MM.1S (cell line): ENCODE measurements around the gene TPD52L2.

Source experiments
- DNase-seq: peaks from one replicate; pipeline ENCODE4 v3.0.0-alpha.2; 2015
- H2AFZ ChIP-seq: fragments of 300-600 bp; sonication (generic); 2 replicates; pipeline ENCODE4 v1.6.0; 2016; ENCODE audit warnings: antibody characterized with exemption, low read length
- H3F3A ChIP-seq: fragments of 300-600 bp; sonication (generic); 2 replicates; pipeline ENCODE4 v1.6.1; 2016; ENCODE audit warnings: mild to moderate bottlenecking, antibody characterized with exemption, low read length, moderate library complexity, mixed read lengths; ENCODE audit not compliant: insufficient read depth
- H3K27ac ChIP-seq: fragments of 300-600 bp; sonication (generic); 2 replicates; pipeline ENCODE4 v1.5.1; 2016; ENCODE audit warnings: mild to moderate bottlenecking, low read length
- H3K27me3 ChIP-seq: fragments of 300-600 bp; sonication (generic); replicated peaks from 2 replicates; pipeline ENCODE4 v1.6.0; 2016; ENCODE audit warnings: low read length; ENCODE audit not compliant: insufficient read depth
- H3K36me3 ChIP-seq: fragments of 300-600 bp; sonication (generic); replicated peaks from 2 replicates; pipeline ENCODE4 v1.6.1; 2016; ENCODE audit warnings: mild to moderate bottlenecking, low read length, mixed read lengths; ENCODE audit not compliant: insufficient read depth
- H3K4me1 ChIP-seq: fragments of 300-600 bp; sonication (generic); 2 replicates; pipeline ENCODE4 v1.6.1; 2016; ENCODE audit warnings: low read length, mixed read lengths
- H3K4me2 ChIP-seq: fragments of 300-600 bp; sonication (generic); 2 replicates; pipeline ENCODE4 v1.6.0; 2016; ENCODE audit warnings: low read depth, low read length
- H3K4me3 ChIP-seq: fragments of 300-600 bp; sonication (generic); 2 replicates; pipeline ENCODE4 v1.5.1; 2016; ENCODE audit warnings: low read length, mixed read lengths
- H3K79me2 ChIP-seq: fragments of 300-600 bp; sonication (generic); 2 replicates; pipeline ENCODE4 v1.6.1; 2016; ENCODE audit warnings: mixed run types, low read length, mixed read lengths
- H3K9ac ChIP-seq: fragments of 300-600 bp; sonication (generic); 2 replicates; pipeline ENCODE4 v1.6.1; 2016; ENCODE audit warnings: low read length, mixed read lengths
- H3K9me2 ChIP-seq: fragments of 300-600 bp; sonication (generic); replicated peaks from 2 replicates; pipeline ENCODE4 v1.6.1; 2016; ENCODE audit warnings: mild to moderate bottlenecking, low read length, mixed read lengths; ENCODE audit not compliant: insufficient read depth
- H3K9me3 ChIP-seq: fragments of 300-600 bp; sonication (generic); replicated peaks from 2 replicates; pipeline ENCODE4 v1.6.1; 2016; ENCODE audit warnings: mild to moderate bottlenecking, low read length, mixed read lengths; ENCODE audit not compliant: insufficient read depth
- H4K20me1 ChIP-seq: fragments of 300-600 bp; sonication (generic); 2 replicates; pipeline ENCODE4 v1.6.1; 2016; ENCODE audit warnings: mild to moderate bottlenecking, low read length, moderate library complexity, mixed read lengths; ENCODE audit not compliant: insufficient read depth
- CTCF ChIP-seq: fragments of 300-600 bp; sonication (generic); IDR thresholded peaks from 2 replicates; pipeline ENCODE4 v1.5.1; 2016; ENCODE audit warnings: antibody characterized with exemption, low read length, mixed read lengths
- EZH2 ChIP-seq: fragments of 300-600 bp; sonication (generic); optimal IDR thresholded peaks from 2 replicates; pipeline ENCODE3; 2017; ENCODE audit warnings: low read depth, mild to moderate bottlenecking, antibody characterized with exemption, low read length, mixed read lengths
- EZH2phosphoT487 ChIP-seq: fragments of 300-600 bp; sonication (generic); IDR thresholded peaks from 2 replicates; pipeline ENCODE4 v1.6.1; 2018; ENCODE audit warnings: antibody characterized with exemption, low read length

The TPD52L2 gene

GRCh38 chr20:63881451-63882226 is 16.6 kb downstream of the TPD52L2 start:
- Histone ChIP-seq H2AFZ (no peak overlapping the region), H3K9ac (no peak overlapping the region), H3K4me1 (no peaks in the 10 kb centered on the region), H3F3A (no peaks in the 10 kb centered on the region), H3K36me3 (no peaks in the 10 kb centered on the region), H3K9me3 (no peaks in the 10 kb centered on the region), H3K79me2 (peaks cover 12% of the 10 kb centered on the region), H3K4me2 (no peak overlapping the region), H3K4me3 (no peak overlapping the region), H3K9me2 (no peaks in the 10 kb centered on the region), H4K20me1 (no peaks in the 10 kb centered on the region), H3K27me3 (no peaks in the 10 kb centered on the region), H3K27ac (no peak overlapping the region)
- TF ChIP-seq EZH2phosphoT487 (no peak), CTCF (no peak), EZH2 (no peak)
- no peak for DNase-seq

GRCh38 chr20:63882257-63883200 is 17.5 kb downstream of the TPD52L2 start:
- no peaks in the 10 kb centered on the region for H3K9me2 ChIP-seq
- H3K4me2 ChIP-seq, result no peak overlapping the region
- H3K36me3 ChIP-seq, result no peaks in the 10 kb centered on the region
- H4K20me1 ChIP-seq, result no peaks in the 10 kb centered on the region
- TF ChIP-seq CTCF, result no peak
- no peak for TF ChIP-seq EZH2phosphoT487
- no peak for TF ChIP-seq EZH2
- DNase-seq, result no peak
- H3K79me2 ChIP-seq, result peaks cover 10% of the 10 kb centered on the region
- no peaks in the 10 kb centered on the region for H3K27me3 ChIP-seq
- H3K9me3 ChIP-seq, result no peaks in the 10 kb centered on the region
- H3K4me1 ChIP-seq, result no peaks in the 10 kb centered on the region
- H2AFZ ChIP-seq, result no peak overlapping the region
- no peak overlapping the region for H3K27ac ChIP-seq
- no peak overlapping the region for H3K4me3 ChIP-seq
- no peak overlapping the region for H3K9ac ChIP-seq
- H3F3A ChIP-seq, result no peaks in the 10 kb centered on the region

GRCh38 chr20:63883201-63883593 is 18.1 kb downstream of the TPD52L2 start:
- Histone ChIP-seq H3K4me2 (no peak overlapping the region), H2AFZ (no peak overlapping the region), H3K9ac (no peak overlapping the region), H3K27ac (no peak overlapping the region), H3K9me3 (no peaks in the 10 kb centered on the region), H3K36me3 (no peaks in the 10 kb centered on the region), H3K27me3 (no peaks in the 10 kb centered on the region), H3K4me3 (no peak overlapping the region), H3K79me2 (peaks cover 3% of the 10 kb centered on the region), H3K4me1 (no peaks in the 10 kb centered on the region), H3K9me2 (no peaks in the 10 kb centered on the region), H3F3A (no peaks in the 10 kb centered on the region), H4K20me1 (no peaks in the 10 kb centered on the region)
- no peak for DNase-seq
- TF ChIP-seq EZH2 (no peak), EZH2phosphoT487 (no peak), CTCF (no peak)
